Thyroid gland (tissue), 4 donors: ENCODE data around the gene SAP30L.

Experiments
- POLR2A ChIP-seq, 2 donors: fragments of 450-650 bp; IDR thresholded peaks; one replicate each; pipeline ENCODE4 v1.6.1; 2017; ENCODE audit warnings: antibody characterized with exemption in 2 of 2, mild to moderate bottlenecking in 2 of 2, moderate library complexity in 1 of 2
- TF ChIP-seq, protein P1 (sequence below), 6 experiments: fragments of 200-600 bp in 3 of 6; fragments of 450-650 bp in 3 of 6; sonication (generic) in 3 of 6; IDR thresholded peaks; one replicate each; pipeline ENCODE4 v1.5.1; 2016 to 2019; ENCODE audit warnings: antibody characterized with exemption in 6 of 6, mild to moderate bottlenecking in 2 of 6, inconsistent platforms in 1 of 6, moderate library complexity in 1 of 6

DNA sequence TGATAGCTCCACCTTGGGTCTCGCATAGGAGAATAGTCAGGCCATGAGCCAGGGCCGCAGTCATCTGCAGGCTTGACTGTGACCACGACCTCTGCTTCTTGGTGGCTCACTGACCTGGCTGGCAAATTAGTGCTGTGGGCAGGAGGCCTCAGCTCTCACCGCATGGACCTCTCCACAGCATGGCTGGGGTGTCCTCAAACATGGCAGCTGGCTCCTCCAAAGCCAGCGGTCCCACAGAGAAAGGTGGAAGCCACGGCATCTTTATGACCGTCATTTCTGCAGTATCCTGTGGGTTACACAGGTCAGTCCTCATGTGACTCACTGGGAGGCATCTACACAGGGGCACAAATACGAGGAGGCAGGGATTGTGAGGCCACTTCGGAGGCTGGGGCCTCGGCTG lies 43.2 kb upstream of the SAP30L start:
- TF ChIP-seq, protein P1, sequence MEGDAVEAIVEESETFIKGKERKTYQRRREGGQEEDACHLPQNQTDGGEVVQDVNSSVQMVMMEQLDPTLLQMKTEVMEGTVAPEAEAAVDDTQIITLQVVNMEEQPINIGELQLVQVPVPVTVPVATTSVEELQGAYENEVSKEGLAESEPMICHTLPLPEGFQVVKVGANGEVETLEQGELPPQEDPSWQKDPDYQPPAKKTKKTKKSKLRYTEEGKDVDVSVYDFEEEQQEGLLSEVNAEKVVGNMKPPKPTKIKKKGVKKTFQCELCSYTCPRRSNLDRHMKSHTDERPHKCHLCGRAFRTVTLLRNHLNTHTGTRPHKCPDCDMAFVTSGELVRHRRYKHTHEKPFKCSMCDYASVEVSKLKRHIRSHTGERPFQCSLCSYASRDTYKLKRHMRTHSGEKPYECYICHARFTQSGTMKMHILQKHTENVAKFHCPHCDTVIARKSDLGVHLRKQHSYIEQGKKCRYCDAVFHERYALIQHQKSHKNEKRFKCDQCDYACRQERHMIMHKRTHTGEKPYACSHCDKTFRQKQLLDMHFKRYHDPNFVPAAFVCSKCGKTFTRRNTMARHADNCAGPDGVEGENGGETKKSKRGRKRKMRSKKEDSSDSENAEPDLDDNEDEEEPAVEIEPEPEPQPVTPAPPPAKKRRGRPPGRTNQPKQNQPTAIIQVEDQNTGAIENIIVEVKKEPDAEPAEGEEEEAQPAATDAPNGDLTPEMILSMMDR (IDR thresholded peaks at IDR 0.05), result no peak
- no peak for TF ChIP-seq POLR2A (IDR thresholded peaks at IDR 0.05)
